Measurements from ENCODE around the gene CHN1.

CHN1 gene

GRCh38 chr2:174780191-174780840 lies 224.9 kb downstream of the CHN1 start:
- no peak for FAIRE-seq

- no peak for FAIRE-seq
These were observed 225.7 kb downstream of the CHN1 start for GRCh38 chr2:174779361-174779928.

GRCh38 chr2:174778085-174778981 lies 226.8 kb downstream of the CHN1 start:
- no peak for FAIRE-seq

- FAIRE-seq = no peak
These were observed 227.7 kb downstream of the CHN1 start for GRCh38 chr2:174777347-174778084.

GRCh38 chr2:174776675-174777074 lies 228.5 kb downstream of the CHN1 start:
- FAIRE-seq = no peak

GRCh38 chr2:174776223-174776622 lies 229.0 kb downstream of the CHN1 start:
- no peak for FAIRE-seq

GRCh38 chr2:174775571-174775980 lies 229.6 kb downstream of the CHN1 start:
- FAIRE-seq = no peak

- no peak for FAIRE-seq
These were observed 230.3 kb downstream of the CHN1 start for GRCh38 chr2:174774886-174775285.

- no peak for FAIRE-seq
These were observed 232.0 kb downstream of the CHN1 start for GRCh38 chr2:174773215-174773614.

- FAIRE-seq = no peak
These were observed 232.7 kb downstream of the CHN1 start for GRCh38 chr2:174772472-174772801.

- no peak for FAIRE-seq
These were observed 233.3 kb downstream of the CHN1 start for GRCh38 chr2:174771631-174772471.

- no peak for FAIRE-seq
These were observed 234.0 kb downstream of the CHN1 start for GRCh38 chr2:174771136-174771535.

GRCh38 chr2:174768557-174768956 lies 236.6 kb downstream of the CHN1 start:
- FAIRE-seq = no peak

- FAIRE-seq = no peak
These were observed 238.9 kb downstream of the CHN1 start for GRCh38 chr2:174766271-174766670.

GRCh38 chr2:174765576-174765975 lies 239.6 kb downstream of the CHN1 start:
- no peak for FAIRE-seq

- no peak for FAIRE-seq
These were observed 240.6 kb downstream of the CHN1 start, which contains the start of gene CHRNA1 for GRCh38 chr2:174764280-174765255. Gene CHRNA1 (minus strand): TSS chr2:174764472. CDS start chr2:174764394, 78 bp downstream.

- no peak for FAIRE-seq
These were observed 241.4 kb downstream of the CHN1 start for GRCh38 chr2:174763780-174764179.

- FAIRE-seq = no peak
These were observed 242.7 kb downstream of the CHN1 start for GRCh38 chr2:174762464-174762863.

- FAIRE-seq = no peak
These were observed 243.3 kb downstream of the CHN1 start for GRCh38 chr2:174761837-174762236.

- no peak for FAIRE-seq
These were observed 244.2 kb downstream of the CHN1 start for GRCh38 chr2:174760845-174761473.
